ENCODE measurements around the gene TFF1.

Gene TFF1

DNA sequence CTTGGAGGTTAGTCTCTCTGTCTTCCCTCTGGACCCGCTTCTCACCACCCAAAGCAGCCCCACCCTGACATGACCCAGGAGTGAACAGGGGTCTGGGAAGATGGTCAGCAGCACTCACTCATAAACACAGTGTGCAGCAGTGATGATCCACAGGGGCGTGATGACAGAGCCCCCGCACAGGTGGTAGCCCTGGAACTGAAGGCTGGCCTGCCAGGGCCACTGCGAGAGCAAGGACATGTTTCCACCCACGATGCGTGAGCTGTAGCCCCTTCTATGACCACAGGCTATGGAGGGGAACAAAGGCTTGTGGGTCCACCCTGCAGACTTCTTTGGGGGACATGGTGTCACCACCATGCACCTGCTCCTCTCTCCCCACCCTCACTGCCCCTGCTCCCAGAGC lies 16.6 kb upstream of the TFF1 start:
- no peak for DNase-seq (ENCODE audit: low read depth, low spot score)

DNA sequence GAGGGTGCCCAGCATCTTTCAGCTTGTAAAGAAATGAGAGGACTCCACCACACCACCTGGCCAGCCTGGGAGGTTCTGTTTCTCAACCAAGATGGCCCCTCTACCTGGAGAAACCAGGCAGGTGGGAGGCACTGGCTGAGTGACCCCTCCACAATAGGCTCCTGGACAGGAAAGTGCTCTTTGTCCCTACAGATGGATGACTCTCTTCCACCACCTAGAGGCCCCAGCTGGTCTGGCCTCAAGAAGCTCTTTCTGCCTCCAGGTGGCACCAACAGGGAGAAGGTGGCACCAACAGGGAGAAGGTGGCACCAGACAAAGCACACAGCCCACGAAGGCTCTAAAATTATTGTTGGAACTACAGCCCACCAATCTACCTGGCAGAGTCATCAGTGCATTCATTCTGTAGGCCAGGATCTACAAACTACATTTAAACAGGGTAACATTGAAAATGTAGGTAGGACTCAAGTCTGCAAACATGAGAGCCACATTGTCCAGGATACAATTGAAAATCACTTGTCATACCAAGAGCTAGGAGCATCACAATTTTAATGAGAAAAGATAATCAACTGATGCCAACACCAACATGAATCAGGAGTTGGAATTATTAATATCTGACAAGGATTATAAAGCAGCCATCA lies 15.1 kb upstream of the TFF1 start:
- no peak for DNase-seq (ENCODE audit: low read depth, low spot score)

DNA sequence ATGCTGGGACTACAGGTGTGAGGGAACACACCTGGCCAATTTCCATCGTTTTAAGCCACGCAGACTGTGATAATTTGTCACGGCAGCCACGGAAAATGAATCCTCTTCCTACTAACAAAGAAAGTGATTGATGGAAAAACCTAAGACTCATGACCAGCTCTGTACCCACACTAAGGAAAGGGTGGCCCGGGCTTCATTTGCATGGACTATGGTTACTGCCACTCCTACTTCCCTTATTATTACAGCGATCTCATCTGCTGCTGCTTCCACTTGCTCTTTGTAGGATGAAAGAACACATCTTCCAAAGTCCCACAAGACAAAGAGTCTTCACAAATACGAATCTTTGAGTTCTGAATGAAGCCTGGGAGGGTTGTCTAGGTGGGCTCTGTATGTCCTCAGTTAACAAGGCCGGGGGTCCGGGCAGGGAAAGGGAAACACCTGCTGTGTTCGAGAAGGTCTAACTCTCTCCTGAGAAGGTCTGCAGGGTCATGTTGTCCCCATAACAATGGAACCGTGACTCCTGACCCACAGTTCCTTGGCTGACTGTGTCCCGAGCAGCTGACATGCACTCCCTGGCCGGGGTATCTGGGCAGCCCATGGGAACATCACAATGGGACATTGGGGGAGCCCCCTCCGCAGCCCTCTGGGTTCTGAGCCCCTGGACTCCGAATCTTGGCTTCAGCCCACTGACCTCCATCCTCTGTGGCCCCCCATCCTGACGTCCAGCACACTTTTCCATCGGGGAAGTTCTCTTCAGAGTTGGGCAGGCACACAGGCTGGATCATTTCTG lies 13.3 kb upstream of the TFF1 start:
- no peak for DNase-seq (ENCODE audit: low read depth, low spot score)

DNA sequence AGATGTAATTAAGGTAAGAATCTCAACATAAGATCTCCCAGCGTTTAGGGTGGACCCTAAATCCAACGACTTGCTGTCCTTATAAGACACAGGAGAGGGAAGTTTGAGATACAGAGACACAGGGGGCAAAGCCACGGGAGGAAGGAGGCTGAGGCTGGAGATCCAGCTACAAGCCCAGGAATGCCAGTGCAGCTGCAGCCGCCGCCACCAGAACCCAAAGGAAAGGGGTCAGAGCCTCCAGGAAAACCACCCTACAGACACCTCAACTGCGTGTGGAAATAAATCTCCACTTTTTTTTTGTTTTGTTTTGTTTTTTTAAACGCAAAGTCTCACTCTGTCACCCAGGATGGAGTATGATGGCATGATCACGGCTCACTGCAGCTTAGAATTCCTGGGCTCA lies 12.1 kb upstream of the TFF1 start:
- no peak for DNase-seq (ENCODE audit: low read depth, low spot score)

DNA sequence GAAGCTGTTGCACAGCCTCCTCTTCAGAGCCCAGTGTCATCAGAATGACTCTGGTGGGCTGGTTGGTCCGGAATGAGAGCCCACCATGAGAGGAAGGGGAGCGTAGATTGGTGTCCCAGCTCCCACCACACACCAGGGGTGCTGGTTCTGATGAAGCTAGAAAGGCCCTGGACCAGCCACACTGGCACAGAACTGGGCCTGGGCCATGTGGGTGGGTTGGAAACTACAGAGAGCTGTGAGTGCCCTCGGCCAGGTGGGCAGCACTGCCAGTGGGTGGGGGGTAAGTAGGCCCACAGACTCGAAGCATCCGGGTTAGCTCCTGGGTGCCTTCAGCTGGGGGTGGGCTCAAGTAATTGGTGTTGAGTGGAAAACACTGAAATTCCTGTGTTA lies 11.6 kb upstream of the TFF1 start:
- DNase-seq (ENCODE audit: low read depth, low spot score) = no peak

DNA sequence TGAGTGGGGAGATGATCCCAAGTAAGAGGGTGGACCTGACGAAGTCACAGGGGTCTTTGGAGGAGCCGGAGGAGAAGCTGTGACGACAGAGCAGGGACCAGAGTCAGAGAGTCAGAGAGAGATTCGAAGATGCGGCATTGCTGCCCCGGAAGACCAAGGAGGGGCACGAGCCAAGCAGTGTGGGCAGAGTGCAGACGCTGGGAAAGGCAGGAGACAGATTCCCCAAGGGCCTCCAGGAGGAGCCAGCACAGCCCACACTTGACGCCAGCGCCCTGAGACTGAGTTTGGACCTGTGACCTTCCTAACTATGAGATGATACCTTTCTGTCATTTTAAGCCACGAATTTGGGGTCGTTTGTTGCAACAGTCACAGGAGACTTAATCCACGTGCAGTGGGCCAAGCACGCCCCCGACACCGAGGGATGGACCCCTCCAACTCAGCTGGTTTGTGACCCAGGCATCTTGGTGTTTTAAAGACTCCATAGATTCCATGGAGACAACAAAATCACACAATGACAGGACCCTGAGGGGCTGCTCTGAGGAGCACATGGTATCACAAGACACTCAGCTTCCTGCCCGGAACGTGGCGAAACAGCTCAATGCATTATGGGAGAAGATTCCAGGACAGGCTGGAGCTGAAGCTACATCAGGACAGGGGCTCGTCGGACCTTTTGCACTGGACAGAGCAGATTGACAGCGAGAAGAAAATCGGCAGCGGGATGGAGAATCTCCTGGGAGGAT lies 11.0 kb upstream of the TFF1 start:
- no peak for DNase-seq (ENCODE audit: low read depth, low spot score)

DNA sequence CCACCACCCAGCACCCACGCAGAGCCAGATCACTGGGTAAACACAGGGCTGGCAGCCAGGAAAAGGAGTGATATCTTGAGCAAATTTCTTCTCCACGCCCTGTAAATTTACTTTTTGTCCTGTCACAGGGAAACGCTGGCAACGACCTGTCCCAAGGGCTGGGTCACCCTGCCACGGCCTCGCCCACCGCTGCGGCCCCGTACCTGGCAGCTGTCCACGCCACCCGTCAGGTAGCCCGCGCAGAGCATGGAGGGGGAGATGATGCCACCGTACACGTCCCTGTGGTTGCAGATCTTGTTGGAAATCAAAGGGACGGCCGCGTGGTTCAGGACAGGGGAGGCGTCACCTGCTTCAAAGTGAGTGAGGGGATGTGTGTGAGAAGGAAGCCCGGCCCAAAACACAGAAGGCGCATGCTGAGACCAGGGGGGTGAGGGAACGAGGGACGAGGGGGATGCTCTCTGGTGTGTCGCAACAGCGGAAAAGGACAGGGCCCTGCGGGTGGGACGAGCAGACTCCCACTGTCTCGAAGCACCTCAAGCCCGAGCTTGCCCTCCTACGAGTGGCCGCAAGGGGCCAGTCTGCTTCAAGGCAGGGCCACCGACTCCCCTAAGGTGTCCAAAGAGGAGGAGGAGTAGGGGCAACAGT lies 10.1 kb upstream of the TFF1 start:
- no peak for DNase-seq (ENCODE audit: low read depth, low spot score)

DNA sequence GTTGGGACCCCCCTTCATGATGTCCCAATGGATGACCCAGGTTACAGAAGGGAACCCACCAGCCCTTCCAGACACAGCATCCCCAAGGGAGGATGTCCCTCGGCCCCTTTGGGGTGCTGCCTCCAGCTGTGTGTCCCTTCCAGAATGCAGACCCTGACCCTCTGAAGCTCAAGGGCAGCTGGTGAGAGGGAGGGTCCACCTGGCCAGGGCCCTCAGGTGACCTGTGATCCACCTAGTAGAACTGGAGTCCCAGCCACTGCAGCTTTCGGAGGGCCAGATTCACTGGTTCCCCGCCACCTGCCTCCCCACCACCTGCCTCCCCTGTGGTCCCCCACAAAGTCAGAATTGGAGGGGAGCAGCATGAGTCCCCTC lies 9.6 kb upstream of the TFF1 start:
- DNase-seq (ENCODE audit: low read depth, low spot score) = no peak

DNA sequence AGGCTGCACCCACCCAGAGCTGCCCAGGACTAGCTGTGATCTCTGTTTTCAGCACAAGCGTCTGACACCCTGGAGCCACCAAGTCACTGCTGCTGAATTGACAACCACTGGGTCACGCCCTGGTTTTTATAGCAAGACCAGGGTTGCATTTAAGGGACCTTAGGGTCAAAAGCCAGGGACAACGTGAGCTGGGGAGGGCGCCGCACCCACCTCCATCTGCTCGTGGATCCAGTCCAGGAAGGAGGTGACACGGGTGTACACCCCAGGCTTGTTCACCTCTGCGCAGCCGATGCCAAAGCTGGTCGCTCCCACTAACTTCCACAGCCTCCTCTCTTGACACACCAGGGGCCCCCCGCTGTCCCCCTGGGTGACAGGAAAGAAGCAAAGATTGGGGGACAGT lies 9.2 kb upstream of the TFF1 start:
- no peak for DNase-seq (ENCODE audit: low read depth, low spot score)

DNA sequence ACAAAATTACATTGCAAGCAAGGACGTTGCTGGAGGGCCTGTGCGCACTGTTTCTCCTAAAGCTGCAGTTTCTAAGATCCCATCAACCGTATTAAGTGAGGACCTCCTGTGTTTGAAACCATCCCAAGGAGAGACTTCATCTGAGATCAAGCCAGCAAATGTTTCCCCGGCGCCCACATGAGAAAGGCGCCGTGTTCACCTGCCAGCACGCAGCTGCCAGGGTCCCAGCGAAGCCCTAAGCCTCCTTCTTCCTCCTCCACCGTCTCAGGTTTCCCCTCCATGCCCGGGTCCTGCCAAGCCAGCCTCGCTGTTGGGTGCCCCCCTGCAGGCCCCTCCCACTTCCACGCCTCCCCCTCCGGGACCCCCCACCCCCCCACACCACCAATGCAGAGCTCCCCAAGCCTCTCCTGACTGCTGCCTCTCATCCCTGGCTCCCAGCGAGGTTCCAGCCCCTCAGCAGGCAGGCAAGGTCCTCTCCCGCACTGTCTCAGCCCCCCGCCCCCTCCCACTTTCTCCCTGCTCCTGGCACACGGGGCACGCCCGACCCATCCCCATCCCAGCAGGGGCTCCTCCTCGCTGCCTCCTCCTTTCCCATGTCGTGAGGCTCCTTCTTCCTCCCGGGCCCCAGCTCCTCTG lies 8.6 kb upstream of the TFF1 start:
- DNase-seq (ENCODE audit: low read depth, low spot score) = no peak

DNA sequence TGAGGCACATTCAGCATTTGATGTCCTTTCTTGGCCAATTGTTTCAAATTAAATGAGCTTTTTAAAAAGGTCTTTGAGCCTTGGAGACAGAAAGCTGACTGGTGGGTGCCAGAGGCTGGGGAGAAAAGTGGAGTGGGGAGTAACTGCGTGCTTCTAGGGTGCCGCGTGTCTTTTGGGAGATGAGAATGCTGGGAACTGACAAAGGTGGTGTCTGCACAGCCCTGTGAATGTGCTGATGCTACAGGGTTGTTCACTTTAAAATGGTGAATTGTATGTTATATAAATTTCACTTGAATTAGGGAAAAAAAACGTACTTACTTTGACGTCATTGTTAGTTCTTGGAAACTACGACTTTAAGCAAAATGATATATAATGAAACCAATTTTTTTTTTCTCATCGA lies 8.1 kb upstream of the TFF1 start:
- DNase-seq (ENCODE audit: low read depth, low spot score) = no peak

DNA sequence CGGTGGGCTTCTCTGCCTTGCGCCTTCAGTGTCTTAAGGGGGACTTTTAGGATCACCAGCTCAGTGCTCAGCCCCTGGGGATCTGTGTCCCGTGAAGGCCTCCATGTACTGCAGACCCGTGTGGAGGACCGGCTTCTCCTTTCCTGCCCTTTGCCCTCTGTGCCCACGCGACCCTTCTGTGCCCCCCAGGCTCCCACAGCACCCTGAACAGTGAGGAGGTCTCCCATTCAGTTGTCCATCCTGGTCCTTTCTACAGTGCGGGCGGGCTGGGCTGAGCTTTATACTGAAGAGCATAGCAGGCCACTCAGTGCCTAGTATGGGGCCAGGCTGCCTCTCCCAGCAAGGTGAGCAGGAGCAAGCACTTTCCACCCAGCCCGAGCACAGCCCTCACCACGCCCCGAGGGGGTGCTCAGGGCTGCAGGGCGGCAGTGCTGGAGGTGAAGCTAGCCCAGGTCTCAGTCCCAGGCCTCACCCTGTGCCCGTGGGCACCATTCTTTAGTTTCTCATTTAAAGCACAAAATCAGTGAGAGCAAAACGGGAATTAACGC lies 7.6 kb upstream of the TFF1 start:
- no peak for DNase-seq (ENCODE audit: low read depth, low spot score)

DNA sequence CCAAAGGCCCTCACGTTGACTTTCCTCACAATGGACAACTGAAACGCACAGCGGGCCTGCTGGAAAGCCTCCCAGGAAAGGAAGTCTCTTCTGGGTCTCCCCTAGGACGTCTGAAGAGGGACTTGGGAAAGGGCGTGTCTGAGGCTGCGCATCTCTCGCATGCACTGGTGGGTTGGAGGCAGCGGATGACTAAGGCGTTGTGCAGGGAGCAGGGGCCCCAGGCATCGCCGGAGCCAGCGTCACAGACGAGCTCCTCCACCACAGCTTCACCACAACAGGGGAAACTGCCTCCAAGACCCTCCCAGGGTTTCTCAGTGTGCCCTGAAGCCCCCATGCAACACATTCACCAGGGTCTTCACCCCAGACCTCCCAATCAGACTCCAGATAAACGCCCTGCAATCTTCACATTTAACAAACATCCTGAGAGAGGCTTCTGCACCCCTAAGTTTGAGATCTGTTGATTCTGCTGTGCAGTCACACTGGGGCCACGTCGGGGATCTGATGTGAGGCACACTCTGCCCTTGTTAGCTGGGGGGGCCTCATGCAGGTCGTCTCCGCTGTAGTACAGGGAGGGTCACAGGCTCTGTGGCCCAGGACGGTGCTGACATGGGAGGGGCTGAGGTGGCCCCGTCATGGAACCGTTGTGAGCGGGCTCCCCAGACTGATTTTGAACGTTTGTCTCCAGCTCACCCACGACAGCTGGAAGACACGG lies 7.0 kb upstream of the TFF1 start:
- DNase-seq (ENCODE audit: low read depth, low spot score) = no peak

DNA sequence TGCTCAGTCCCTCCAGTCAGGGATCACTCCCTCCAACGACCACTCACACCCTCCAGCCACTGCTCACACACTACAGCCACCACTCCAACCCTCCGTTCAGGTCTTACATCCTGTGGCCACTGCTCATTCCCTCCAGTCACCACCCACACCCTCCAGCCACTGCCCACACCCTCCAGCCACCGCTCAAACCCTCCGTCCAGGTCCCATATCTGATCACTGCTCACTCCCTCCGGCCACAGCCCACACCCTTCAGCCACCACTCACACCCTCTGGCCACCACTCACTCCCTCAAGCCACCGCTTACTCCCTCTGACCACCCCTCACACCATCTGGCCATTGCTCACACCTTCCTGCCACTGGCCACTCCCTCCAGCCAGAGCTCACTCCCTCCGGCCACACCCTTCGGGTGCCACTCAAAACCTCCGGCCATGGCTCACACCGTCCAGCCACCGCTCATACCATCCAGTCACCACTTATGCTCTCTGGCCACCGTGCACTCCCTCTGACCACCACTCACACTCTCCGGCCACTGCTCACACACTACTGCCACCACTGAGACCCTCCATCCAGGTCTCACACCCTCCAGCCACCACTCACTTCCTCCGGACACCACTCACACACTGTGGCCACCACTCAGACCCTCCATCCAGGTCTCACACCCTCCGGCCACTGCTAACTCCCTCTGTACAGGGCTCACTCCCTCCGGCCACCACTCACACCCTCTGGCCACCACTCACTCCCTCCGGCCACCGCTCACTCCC lies 4.7 kb upstream of the TFF1 start:
- DNase-seq (ENCODE audit: low read depth, low spot score) = no peak

DNA sequence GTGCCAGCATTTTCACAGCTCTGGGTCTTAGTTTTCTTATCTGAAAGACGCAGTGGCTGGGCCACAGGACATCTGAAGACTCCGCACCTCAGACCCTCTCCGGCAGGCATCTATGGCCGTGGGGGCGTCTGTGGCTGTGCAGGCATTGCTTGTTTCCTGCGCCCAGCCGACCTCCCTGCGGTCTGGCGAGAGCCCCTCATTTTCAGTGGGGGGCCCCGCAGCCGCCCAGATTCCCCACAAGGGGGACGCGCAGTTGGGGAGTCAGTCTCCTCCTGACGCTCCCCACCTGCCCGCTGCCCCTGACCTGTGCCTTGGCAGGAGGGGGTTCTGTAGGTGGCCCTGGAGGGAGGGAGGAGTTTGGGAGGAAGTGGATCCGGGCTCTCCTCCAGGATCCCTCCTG lies 3.5 kb upstream of the TFF1 start:
- DNase-seq (ENCODE audit: low read depth, low spot score) = no peak

DNA sequence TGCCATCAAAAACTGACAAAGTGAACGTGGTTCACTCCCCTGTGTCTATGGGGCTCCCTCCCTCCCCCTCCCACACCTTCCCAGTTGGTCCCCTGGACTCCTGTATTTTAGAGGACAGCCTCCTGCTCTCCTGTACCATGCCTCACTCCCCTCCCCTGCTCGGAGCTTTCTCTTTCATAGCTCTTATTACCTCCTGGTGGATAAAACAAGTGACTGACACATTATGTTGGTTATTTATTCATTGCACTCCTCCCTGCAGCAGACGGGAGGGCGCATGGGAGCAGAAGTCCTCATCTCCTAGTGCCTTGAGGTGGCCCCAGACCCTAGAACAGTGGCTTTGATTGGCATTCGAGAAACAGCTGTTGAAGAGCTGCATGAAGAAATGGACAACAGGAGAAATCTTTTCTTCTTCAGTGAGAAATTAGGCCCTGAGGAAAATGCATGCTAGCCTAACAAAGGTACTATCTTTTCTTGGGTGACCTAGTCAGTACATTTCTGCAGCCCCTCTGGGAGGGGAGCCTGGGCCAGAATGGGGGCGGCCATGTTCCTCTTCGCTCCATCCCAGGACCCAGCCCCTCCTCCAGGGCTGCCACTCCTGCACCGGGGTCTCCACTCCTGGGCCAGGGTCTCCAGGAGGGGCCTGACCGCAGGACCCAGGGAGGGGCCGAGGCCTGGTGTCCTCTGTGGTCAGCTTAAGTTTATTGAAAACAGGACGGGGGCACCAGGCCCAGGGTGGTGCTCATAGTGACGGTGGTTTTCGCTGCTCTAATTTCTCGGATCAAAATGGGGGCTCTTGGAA lies 1.2 kb upstream of the TFF1 start:
- DNase-seq (ENCODE audit: low read depth, low spot score) = no peak

DNA sequence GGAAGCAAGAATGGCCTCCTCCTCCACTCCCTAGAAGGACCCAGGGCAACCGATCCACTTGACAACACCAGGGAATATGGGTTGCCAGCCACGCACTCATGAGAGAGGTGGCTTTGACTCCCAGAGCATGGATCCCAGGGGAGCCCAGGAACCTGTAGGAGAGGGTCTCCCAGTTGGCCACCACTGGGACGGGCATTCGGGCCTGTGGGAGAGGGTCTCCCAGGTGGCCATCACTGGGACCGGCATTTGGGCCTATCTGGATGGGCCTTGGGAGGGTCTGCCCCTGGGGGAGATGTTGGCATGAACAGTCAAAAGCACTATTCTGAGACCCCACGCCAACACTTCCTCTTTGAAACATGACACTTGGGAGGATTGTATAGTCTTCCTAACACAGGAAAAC lies 565 bp downstream of the TFF1 start:
- no peak for DNase-seq (ENCODE audit: low read depth, low spot score)

DNA sequence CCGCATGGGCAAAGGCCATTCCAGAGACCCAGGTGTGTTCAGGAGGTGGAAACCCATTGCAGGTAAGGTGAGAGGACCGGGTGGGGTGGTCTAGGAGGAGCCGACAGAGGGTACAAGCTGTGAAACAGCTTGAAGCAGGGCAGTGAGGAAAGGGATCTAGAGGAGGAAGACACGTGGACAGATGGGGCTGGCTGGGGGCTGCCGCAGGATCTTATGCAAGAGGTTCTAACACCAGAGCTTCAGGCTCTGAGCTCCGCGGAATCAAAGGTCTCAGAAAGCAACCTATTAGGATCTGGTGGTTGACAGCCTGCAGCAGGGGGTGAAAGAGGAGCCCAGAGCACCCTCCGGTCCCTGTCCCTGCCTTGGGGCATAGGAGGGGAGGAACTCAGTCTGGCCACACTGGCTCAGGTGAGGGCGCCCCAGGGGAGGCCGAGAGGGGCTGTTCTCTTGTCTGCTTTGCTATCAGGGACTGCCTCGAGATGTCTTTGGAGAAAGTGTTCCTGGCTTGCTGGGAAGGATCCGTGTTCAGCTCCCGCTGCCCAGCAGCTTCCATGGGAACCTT lies 1.9 kb downstream of the TFF1 start:
- DNase-seq (ENCODE audit: low read depth, low spot score) = no peak

DNA sequence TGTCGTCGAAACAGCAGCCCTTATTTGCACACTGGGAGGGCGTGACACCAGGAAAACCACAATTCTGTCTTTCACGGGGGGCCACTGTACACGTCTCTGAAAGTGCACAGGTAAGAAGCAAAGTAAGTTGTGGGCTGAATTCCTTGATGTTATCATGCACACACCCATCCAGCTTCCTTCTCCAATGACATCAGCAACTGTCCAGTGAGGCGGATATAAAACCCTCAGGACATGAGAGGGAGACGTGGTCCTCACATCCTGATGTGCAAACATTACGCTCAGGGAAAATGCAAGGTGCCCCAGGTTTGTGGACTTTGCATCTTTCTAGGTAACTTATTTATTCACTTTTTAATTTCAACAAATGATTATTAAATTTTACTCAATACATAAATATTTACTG lies 3.0 kb downstream of the TFF1 start:
- no peak for DNase-seq (ENCODE audit: low read depth, low spot score)
